Measurements from ENCODE around the gene ADGRG2. TPM values are rescaled to one million over a fixed set of nuclear protein-coding genes. Genes with fewer than 3 reads are reported as not detected.

The ADGRG2 gene
- total RNA-seq, 1 experiment from 2014 or later = 1.4 TPM

- TF ChIP-seq, protein P1, sequence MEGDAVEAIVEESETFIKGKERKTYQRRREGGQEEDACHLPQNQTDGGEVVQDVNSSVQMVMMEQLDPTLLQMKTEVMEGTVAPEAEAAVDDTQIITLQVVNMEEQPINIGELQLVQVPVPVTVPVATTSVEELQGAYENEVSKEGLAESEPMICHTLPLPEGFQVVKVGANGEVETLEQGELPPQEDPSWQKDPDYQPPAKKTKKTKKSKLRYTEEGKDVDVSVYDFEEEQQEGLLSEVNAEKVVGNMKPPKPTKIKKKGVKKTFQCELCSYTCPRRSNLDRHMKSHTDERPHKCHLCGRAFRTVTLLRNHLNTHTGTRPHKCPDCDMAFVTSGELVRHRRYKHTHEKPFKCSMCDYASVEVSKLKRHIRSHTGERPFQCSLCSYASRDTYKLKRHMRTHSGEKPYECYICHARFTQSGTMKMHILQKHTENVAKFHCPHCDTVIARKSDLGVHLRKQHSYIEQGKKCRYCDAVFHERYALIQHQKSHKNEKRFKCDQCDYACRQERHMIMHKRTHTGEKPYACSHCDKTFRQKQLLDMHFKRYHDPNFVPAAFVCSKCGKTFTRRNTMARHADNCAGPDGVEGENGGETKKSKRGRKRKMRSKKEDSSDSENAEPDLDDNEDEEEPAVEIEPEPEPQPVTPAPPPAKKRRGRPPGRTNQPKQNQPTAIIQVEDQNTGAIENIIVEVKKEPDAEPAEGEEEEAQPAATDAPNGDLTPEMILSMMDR (conservative IDR thresholded peaks at IDR 0.05; ENCODE audit: low read depth, low read length) = no peak
- TF ChIP-seq EZH2phosphoT487 (IDR thresholded peaks at IDR 0.05; ENCODE audit: borderline replicate concordance, low read length) = no peak
- no peak for TF ChIP-seq EZH2 (IDR thresholded peaks at IDR 0.05; ENCODE audit: low read length, unreplicated experiment)
- no peak overlapping the region for H3K9ac ChIP-seq (ENCODE audit: low read length)
- CTCF ChIA-PET = no interaction called here
- H3K9me3 ChIP-seq (ENCODE audit: low read length) = no peaks in the 10 kb centered on the region
- no peaks in the 10 kb centered on the region for H3K9me2 ChIP-seq (replicated peaks; ENCODE audit: low read length)
- H3F3A ChIP-seq (ENCODE audit: low read length, unreplicated experiment) = no peaks in the 10 kb centered on the region
- ATAC-seq = no peak
- no peaks in the 10 kb centered on the region for H4K20me1 ChIP-seq (ENCODE audit: low read length)
- H3K36me3 ChIP-seq (ENCODE audit: low read depth, low read length) = no peaks in the 10 kb centered on the region
- no peak overlapping the region for H2AFZ ChIP-seq (ENCODE audit: low read length)
- H3K4me3 ChIP-seq (ENCODE audit: low read length) = no peak overlapping the region
- H3K27ac ChIP-seq (ENCODE audit: low read length) = no peak overlapping the region
- no peaks in the 10 kb centered on the region for H3K27me3 ChIP-seq (ENCODE audit: low read length)
- H3K4me2 ChIP-seq (ENCODE audit: low read length) = no peak overlapping the region
- H3K4me1 ChIP-seq (ENCODE audit: insufficient read depth, low read length) = no peaks in the 10 kb centered on the region
- no peaks in the 10 kb centered on the region for H3K79me2 ChIP-seq (ENCODE audit: low read length)
- no TSS peak for BruUV-seq (replicated peaks)
- intact Hi-C loops (cut with micrococcal nuclease) = no loop called here
- DNase-seq = no peak
- POLR2A ChIA-PET (ENCODE audit: unreplicated experiment) = no interaction called here
These were observed 11.5 kb upstream of the ADGRG2 start for GRCh38 chrX:19133784-19134183.

GRCh38 chrX:19133231-19133630, 11.0 kb upstream of the ADGRG2 start:
- intact Hi-C loops (cut with micrococcal nuclease) = no loop called here
- CTCF ChIA-PET = no interaction called here
- H3K9ac ChIP-seq (ENCODE audit: low read length) = no peak overlapping the region
- no peaks in the 10 kb centered on the region for H3K79me2 ChIP-seq (ENCODE audit: low read length)
- H4K20me1 ChIP-seq (ENCODE audit: low read length) = no peaks in the 10 kb centered on the region
- no peak overlapping the region for H2AFZ ChIP-seq (ENCODE audit: low read length)
- no peaks in the 10 kb centered on the region for H3K27me3 ChIP-seq (ENCODE audit: low read length)
- DNase-seq = no peak
- no peaks in the 10 kb centered on the region for H3K9me3 ChIP-seq (ENCODE audit: low read length)
- no peak for ATAC-seq
- no TSS peak for BruUV-seq (replicated peaks)
- no peaks in the 10 kb centered on the region for H3K9me2 ChIP-seq (replicated peaks; ENCODE audit: low read length)
- no peaks in the 10 kb centered on the region for H3F3A ChIP-seq (ENCODE audit: low read length, unreplicated experiment)
- no peaks in the 10 kb centered on the region for H3K36me3 ChIP-seq (ENCODE audit: low read depth, low read length)
- POLR2A ChIA-PET (ENCODE audit: unreplicated experiment) = no interaction called here
- TF ChIP-seq, protein P1 (conservative IDR thresholded peaks at IDR 0.05; ENCODE audit: low read depth, low read length) = no peak
- TF ChIP-seq EZH2phosphoT487 (IDR thresholded peaks at IDR 0.05; ENCODE audit: borderline replicate concordance, low read length) (no peak), EZH2 (IDR thresholded peaks at IDR 0.05; ENCODE audit: low read length, unreplicated experiment) (no peak)
- H3K4me2 ChIP-seq (ENCODE audit: low read length) = no peak overlapping the region
- H3K4me1 ChIP-seq (ENCODE audit: insufficient read depth, low read length) = peaks cover under 1% of the 10 kb centered on the region; the same call in 1 of the 2 replicates
- no peak overlapping the region for H3K27ac ChIP-seq (ENCODE audit: low read length)
- no peak overlapping the region for H3K4me3 ChIP-seq (ENCODE audit: low read length)

- H3K27ac ChIP-seq (ENCODE audit: low read length) = no peak overlapping the region
- no peak overlapping the region for H2AFZ ChIP-seq (ENCODE audit: low read length)
- CTCF ChIA-PET = no interaction called here
- no peaks in the 10 kb centered on the region for H3K36me3 ChIP-seq (ENCODE audit: low read depth, low read length)
- no peak overlapping the region for H3K4me3 ChIP-seq (ENCODE audit: low read length)
- POLR2A ChIA-PET (ENCODE audit: unreplicated experiment) = no interaction called here
- peaks cover 10% of the 10 kb centered on the region; the same call in 1 of the 2 replicates for H3K4me1 ChIP-seq (ENCODE audit: insufficient read depth, low read length)
- TF ChIP-seq, protein P1 (conservative IDR thresholded peaks at IDR 0.05; ENCODE audit: low read depth, low read length) = 0 out of 2 replicates have a peak, but pooled peaks have one; percentile 16
- TF ChIP-seq EZH2phosphoT487 (IDR thresholded peaks at IDR 0.05; ENCODE audit: borderline replicate concordance, low read length) = no peak
- BruUV-seq (replicated peaks) = no TSS peak
- H3K9ac ChIP-seq (ENCODE audit: low read length) = no peak overlapping the region
- H3K9me3 ChIP-seq (ENCODE audit: low read length) = no peaks in the 10 kb centered on the region
- intact Hi-C loops (cut with micrococcal nuclease) = no loop called here
- no peaks in the 10 kb centered on the region for H3K27me3 ChIP-seq (ENCODE audit: low read length)
- no peak for ATAC-seq
- H3K4me2 ChIP-seq (ENCODE audit: low read length) = no peak overlapping the region
- no peak for DNase-seq
- H3F3A ChIP-seq (ENCODE audit: low read length, unreplicated experiment) = no peaks in the 10 kb centered on the region
- no peaks in the 10 kb centered on the region for H3K79me2 ChIP-seq (ENCODE audit: low read length)
- H3K9me2 ChIP-seq (replicated peaks; ENCODE audit: low read length) = no peaks in the 10 kb centered on the region
- no peaks in the 10 kb centered on the region for H4K20me1 ChIP-seq (ENCODE audit: low read length)
These were observed 8.4 kb upstream of the ADGRG2 start for GRCh38 chrX:19130628-19131027.
